Measurements from ENCODE around the gene DNAJB6. TPM values are rescaled to one million over a fixed set of nuclear protein-coding genes. Genes with fewer than 3 reads are reported as not detected.

Gene DNAJB6
- total and polyA plus RNA-seq, 7 donors, result 71.5 to 145 (median 120) TPM

- TF ChIP-seq POLR2A (IDR thresholded peaks at IDR 0.05), result no peak
- TF ChIP-seq POLR2AphosphoS5 (IDR thresholded peaks at IDR 0.05), result no peak
- no peak for TF ChIP-seq EP300 (IDR thresholded peaks at IDR 0.05)
- TF ChIP-seq, protein P1, sequence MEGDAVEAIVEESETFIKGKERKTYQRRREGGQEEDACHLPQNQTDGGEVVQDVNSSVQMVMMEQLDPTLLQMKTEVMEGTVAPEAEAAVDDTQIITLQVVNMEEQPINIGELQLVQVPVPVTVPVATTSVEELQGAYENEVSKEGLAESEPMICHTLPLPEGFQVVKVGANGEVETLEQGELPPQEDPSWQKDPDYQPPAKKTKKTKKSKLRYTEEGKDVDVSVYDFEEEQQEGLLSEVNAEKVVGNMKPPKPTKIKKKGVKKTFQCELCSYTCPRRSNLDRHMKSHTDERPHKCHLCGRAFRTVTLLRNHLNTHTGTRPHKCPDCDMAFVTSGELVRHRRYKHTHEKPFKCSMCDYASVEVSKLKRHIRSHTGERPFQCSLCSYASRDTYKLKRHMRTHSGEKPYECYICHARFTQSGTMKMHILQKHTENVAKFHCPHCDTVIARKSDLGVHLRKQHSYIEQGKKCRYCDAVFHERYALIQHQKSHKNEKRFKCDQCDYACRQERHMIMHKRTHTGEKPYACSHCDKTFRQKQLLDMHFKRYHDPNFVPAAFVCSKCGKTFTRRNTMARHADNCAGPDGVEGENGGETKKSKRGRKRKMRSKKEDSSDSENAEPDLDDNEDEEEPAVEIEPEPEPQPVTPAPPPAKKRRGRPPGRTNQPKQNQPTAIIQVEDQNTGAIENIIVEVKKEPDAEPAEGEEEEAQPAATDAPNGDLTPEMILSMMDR (IDR thresholded peaks at IDR 0.05), result no peak
- Histone ChIP-seq H3K9me3 (no peaks in the 10 kb centered on the region), H3K27ac (no peak overlapping the region), H3K4me3 (no peak overlapping the region), H3K27me3 (no peaks in the 10 kb centered on the region), H3K36me3 (peaks cover 10 to 71% (median 26%) of the 10 kb centered on the region in 4 donors), H3K4me1 (no peaks in the 10 kb centered on the region)
- no peak for DNase-seq
- intact Hi-C loops (cut with DNase I), result no loop called here
- 86 to 91% methylated on average over 30 of the region's 30 CpGs for WGBS, 2 donors
Measured at GRCh38 chr7:157407512-157408257, 70.9 kb downstream of the DNAJB6 start.

DNA sequence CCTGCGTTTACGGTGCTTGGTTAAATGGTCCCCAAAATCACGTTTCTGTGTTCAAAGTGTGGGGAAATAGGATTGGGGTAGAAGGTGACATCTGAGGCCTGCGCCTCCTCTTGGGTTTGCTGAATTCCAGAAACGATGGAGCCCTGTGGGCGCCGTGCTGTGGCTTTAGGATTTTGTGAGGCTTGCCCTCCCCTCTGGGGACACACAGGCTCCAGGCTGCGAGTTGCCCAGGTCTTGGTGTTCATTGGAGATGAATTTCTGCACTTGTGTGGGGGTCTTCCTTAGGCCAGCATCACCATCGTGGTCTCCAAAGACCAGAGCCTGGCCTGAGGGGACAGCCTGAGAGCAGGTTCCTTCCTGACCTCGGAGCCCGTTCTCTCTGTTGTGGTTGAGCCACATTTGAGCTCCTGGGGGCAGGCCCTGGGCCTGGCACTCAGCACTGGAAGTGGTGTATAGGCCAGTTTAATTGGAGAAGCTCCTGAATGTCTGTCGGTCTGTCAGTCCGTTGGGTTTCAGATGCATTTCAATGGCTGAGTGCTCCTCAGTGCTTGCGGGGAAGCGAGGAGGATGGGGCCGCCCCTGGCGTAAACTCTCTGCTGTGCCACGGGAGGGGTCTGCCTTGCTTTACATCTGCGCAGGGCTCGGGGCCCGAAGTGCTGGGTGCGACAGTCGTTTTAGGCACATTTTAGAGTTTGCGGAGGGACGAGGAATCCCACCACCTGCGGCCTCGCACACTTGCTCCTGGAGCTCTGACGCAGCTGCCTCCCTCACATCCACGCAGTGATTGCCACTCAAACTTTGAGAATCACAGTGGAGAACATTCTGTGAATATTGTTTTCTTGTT, 71.7 kb downstream of the DNAJB6 start:
- H3K4me3 ChIP-seq, result no peak overlapping the region
- peaks cover 10 to 74% (median 28%) of the 10 kb centered on the region in 4 donors for H3K36me3 ChIP-seq
- H3K9me3 ChIP-seq, result no peaks in the 10 kb centered on the region
- 91% methylated on average over 29 of the region's 29 CpGs for WGBS, 2 donors
- TF ChIP-seq, protein P1 (IDR thresholded peaks at IDR 0.05), result no peak
- TF ChIP-seq POLR2AphosphoS5 (IDR thresholded peaks at IDR 0.05) (no peak), POLR2A (IDR thresholded peaks at IDR 0.05) (no peak), EP300 (IDR thresholded peaks at IDR 0.05) (no peak)
- H3K4me1 ChIP-seq, result no peaks in the 10 kb centered on the region
- no peak overlapping the region for H3K27ac ChIP-seq
- DNase-seq, result no peak
- intact Hi-C loops (cut with DNase I), result no loop called here
- H3K27me3 ChIP-seq, result no peaks in the 10 kb centered on the region

- no peak overlapping the region for H3K4me3 ChIP-seq
- no peaks in the 10 kb centered on the region for H3K27me3 ChIP-seq
- TF ChIP-seq, protein P1 (IDR thresholded peaks at IDR 0.05), result no peak
- no peak for TF ChIP-seq POLR2AphosphoS5 (IDR thresholded peaks at IDR 0.05)
- no peak for TF ChIP-seq POLR2A (IDR thresholded peaks at IDR 0.05)
- TF ChIP-seq EP300 (IDR thresholded peaks at IDR 0.05), result no peak
- no peak for DNase-seq
- intact Hi-C loops (cut with DNase I), result no loop called here
- WGBS, 2 donors, result 95 to 96% methylated on average over 28 of the region's 28 CpGs
- no peaks in the 10 kb centered on the region for H3K4me1 ChIP-seq
- H3K9me3 ChIP-seq, result no peaks in the 10 kb centered on the region
- H3K36me3 ChIP-seq, result peaks cover 10 to 78% (median 30%) of the 10 kb centered on the region in 4 donors
- H3K27ac ChIP-seq, result no peak overlapping the region
Measured at GRCh38 chr7:157409149-157409752, 72.4 kb downstream of the DNAJB6 start.

DNA sequence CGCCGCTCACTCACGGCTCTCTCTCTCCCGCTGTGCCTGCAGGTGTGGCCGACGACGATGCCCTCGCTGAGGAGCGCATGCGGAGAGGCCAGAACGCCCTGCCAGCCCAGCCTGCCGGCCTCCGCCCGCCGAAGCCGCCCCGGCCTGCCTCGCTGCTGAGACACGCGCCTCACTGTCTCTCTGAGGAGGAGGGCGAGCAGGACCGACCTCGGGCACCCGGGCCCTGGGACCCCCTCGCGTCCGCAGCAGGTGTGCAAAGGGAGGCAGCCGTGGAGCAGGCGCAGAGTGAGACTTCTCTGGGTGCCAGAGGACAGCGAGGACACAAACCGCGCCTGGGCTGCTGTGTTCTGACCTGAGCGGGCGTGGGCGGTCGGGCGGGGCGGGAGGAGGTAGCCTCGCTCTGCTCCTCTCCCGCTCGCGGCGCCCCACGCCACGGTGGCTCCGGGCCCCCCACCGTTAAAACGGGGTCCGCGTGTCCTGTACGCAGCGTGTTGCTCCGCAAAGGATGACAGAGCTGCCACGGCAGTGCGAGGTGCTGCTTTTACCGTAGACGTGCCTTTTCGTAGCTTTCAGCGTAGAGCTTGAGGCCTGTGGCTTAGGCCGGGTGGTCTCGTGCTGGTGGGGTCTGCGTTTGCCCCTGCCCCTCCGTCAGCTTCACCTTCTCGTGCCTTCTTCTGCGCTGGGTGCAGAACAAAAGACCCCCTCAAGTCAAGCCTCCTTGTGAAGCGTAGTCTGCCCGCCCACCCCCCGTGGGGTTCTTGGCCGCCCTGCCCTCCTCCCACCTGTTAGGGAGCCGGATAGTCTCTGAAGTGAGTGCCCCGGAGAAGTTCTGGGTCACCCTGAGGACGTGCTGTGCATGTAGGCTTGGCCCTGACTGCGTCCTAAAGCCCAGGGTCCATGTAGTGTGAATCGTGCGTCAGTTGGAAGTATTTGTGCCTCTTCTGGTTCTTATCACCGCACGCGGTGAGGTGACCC, 73.2 kb downstream of the DNAJB6 start:
- intact Hi-C loops (cut with DNase I), result no loop called here
- H3K9me3 ChIP-seq, result no peaks in the 10 kb centered on the region

More for the DNA sequence above, 73.2 kb downstream of the DNAJB6 start:
- Histone ChIP-seq H3K27me3 (no peaks in the 10 kb centered on the region), H3K4me3 (no peak overlapping the region), H3K36me3 (peaks cover 10 to 81% (median 30%) of the 10 kb centered on the region in 4 donors), H3K27ac (no peak overlapping the region), H3K4me1 (no peaks in the 10 kb centered on the region)
- 96 to 97% methylated on average over 78 of the region's 78 CpGs for WGBS, 2 donors
- no peak for TF ChIP-seq EP300 (IDR thresholded peaks at IDR 0.05)
- no peak for TF ChIP-seq POLR2AphosphoS5 (IDR thresholded peaks at IDR 0.05)
- TF ChIP-seq, protein P1 (IDR thresholded peaks at IDR 0.05), result no peak
- TF ChIP-seq POLR2A (IDR thresholded peaks at IDR 0.05), result no peak
- no peak for DNase-seq
